GM12891 (cell line): ENCODE results near the gene MARCO.

ENCODE experiments used
- POLR2A ChIP-seq: IDR thresholded peaks from 2 replicates; pipeline ENCODE4 v1.6.1; 2011; ENCODE audit warnings: low read depth, low read length, control low read depth
- POLR2AphosphoS5 ChIP-seq: IDR thresholded peaks from 2 replicates; pipeline ENCODE4 v1.6.1; 2011; ENCODE audit warnings: low read depth, low read length, control low read depth
- SPI1 ChIP-seq: IDR thresholded peaks from 2 replicates; pipeline ENCODE4 v1.6.1; 2011; ENCODE audit warnings: low read depth, low read length, control low read depth

GRCh38 chr2:118974103-118974993 is 32.4 kb downstream of the MARCO start:
- TF ChIP-seq SPI1 (no peak), POLR2A (no peak), POLR2AphosphoS5 (no peak)
